ENCODE measurements around the gene HNRNPA0. TPM values are rescaled to one million over a fixed set of nuclear protein-coding genes. Genes with fewer than 3 reads are reported as not detected.

The HNRNPA0 gene
- total RNA-seq, 4 donors from 2014 or later: 9.7 to 16.9 (median 12.8) TPM

DNA sequence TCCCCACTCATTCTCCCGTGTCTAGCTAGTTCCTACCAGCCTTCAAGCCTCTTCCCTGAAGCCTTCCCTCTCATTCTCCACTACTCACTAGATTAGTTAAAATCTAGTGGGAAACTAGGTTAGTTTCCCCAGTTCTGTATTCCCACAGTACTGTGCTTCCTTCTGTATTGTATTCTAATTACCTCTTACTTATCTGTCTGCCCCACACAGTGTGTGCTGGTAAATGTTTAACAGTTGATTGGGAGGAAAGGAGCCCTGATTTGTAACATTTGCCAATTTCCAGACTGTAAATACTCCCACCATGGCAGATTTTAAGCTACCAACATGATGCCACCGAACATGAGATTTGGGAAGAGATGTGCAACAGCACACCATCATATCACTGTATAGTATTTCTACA lies 26.5 kb downstream of the HNRNPA0 start:
- no peak for ATAC-seq (ENCODE audit: low FRiP score)
- DNase-seq (ENCODE audit: low spot score): no peak
- TF ChIP-seq, protein P1, sequence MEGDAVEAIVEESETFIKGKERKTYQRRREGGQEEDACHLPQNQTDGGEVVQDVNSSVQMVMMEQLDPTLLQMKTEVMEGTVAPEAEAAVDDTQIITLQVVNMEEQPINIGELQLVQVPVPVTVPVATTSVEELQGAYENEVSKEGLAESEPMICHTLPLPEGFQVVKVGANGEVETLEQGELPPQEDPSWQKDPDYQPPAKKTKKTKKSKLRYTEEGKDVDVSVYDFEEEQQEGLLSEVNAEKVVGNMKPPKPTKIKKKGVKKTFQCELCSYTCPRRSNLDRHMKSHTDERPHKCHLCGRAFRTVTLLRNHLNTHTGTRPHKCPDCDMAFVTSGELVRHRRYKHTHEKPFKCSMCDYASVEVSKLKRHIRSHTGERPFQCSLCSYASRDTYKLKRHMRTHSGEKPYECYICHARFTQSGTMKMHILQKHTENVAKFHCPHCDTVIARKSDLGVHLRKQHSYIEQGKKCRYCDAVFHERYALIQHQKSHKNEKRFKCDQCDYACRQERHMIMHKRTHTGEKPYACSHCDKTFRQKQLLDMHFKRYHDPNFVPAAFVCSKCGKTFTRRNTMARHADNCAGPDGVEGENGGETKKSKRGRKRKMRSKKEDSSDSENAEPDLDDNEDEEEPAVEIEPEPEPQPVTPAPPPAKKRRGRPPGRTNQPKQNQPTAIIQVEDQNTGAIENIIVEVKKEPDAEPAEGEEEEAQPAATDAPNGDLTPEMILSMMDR (IDR thresholded peaks at IDR 0.05): no peak

GRCh38 chr5:137724251-137724650 lies 29.9 kb downstream of the HNRNPA0 start:
- TF ChIP-seq, protein P1 (IDR thresholded peaks at IDR 0.05): no peak
- ATAC-seq (ENCODE audit: low FRiP score) (no peak), DNase-seq (ENCODE audit: low spot score) (no peak)

DNA sequence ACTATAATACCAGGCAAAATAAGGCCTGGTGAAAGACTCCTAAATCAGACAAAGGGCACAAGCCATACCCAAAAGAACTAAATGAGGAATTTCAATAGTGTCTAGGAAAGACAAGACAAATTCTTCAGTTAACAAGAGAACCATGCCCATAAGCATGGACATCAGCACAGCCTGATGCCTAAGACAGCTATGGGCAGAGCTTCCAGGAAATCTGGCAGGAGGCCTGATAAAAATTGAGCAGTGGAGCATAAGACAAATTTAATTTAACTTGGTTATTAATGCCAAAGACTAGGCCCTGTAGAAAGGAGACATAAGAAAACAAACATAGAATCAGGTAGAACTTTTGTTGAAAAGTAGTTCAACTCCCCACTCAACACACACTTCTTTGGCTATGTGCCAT lies 35.6 kb downstream of the HNRNPA0 start:
- no peak for ATAC-seq (ENCODE audit: low FRiP score)
- TF ChIP-seq, protein P1 (IDR thresholded peaks at IDR 0.05): no peak
- no peak for DNase-seq (ENCODE audit: low spot score)

DNA sequence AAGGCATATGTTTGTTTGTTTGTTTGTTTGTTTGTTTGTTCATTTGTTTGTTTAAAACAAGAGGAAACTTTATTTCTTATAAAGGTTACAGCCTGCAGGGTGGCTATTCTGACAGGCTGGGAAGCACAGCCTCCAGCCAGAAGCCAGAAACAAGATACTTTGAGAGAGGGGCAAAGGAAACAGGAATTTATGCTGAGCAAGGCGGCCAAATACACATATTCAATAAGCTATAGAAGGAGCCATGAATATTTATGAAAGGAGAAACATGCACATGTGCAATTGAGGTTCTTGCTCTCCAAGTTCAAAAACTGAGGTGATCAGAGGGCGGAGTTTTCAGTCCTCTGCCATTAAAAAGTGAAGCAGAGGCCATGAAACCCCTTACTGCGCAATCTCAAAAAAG lies 37.8 kb downstream of the HNRNPA0 start:
- ATAC-seq (ENCODE audit: low FRiP score) (no peak), DNase-seq (ENCODE audit: low spot score) (no peak)
- TF ChIP-seq, protein P1 (IDR thresholded peaks at IDR 0.05): no peak

DNA sequence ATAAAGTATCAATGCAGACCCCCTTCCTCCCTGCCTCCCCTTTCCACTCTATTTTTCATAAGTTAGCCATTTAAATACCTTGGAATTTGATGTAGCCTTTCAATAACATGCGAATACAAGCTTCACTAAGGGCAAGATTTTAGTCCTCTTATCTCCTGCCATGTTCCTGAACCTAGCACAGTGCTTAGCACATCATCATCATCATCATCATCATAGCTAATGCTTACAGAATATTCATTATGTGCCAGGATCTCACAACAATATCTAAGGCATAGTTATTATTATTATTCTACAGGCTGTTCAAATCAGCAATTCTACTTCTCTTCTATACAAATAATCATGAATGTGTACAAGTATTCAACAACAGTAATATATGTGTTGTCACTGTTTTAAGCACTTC lies 38.7 kb downstream of the HNRNPA0 start:
- TF ChIP-seq, protein P1 (IDR thresholded peaks at IDR 0.05): no peak
- ATAC-seq (ENCODE audit: low FRiP score) (no peak), DNase-seq (ENCODE audit: low spot score) (no peak)

DNA sequence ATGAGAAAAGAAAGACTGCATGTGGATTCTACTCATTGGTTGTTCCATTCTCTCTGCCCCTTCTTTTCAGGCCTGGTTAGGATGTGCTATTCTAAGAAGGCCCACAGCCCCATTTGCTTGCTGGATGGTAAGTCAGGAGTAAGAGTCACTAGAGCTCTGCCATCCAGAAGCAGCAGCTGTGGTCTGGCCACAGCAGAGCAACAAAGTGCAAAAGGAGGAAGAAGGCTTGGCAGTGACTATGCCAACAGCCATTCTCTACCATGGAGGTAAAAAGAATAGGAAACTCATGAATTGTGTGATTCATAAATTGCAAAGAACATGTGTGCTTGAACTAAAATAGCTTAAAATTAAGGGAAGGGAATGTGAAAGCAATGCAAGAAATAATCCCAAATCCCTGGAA lies 39.2 kb downstream of the HNRNPA0 start:
- DNase-seq (ENCODE audit: low spot score) (no peak), ATAC-seq (ENCODE audit: low FRiP score) (no peak)
- TF ChIP-seq, protein P1 (IDR thresholded peaks at IDR 0.05): no peak

- DNase-seq (ENCODE audit: low spot score): no peak
- TF ChIP-seq, protein P1 (IDR thresholded peaks at IDR 0.05): no peak
- ATAC-seq (ENCODE audit: low FRiP score): no peak
Measured at GRCh38 chr5:137714494-137714893, 39.7 kb downstream of the HNRNPA0 start.

All from omental fat pad (tissue), 4 donors.